CD14-positive monocyte (primary cell): ENCODE results near the gene COMP. TPM values are rescaled to one million over a fixed set of nuclear protein-coding genes. Genes with fewer than 3 reads are reported as not detected.
A peak's percentile ranks its signal among the peaks of the same experiment; 100 is the strongest.
"Not testable (repeated sequence)": the region's sequence is repeated elsewhere in the genome, so short reads cannot be mapped to it uniquely, and the experiment has no call there.

Experiments used
- DNase-seq, 3 donors: peaks; one replicate each; pipeline ENCODE4 v3.0.0-alpha.2; 2011 to 2022
- H2AFZ ChIP-seq: 2 replicates; pipeline ENCODE4 v1.6.0; 2012; ENCODE audit warnings: mild to moderate bottlenecking, low read depth, low read length, inconsistent platforms; ENCODE audit not compliant: insufficient read depth, poor library complexity, severe bottlenecking
- H3K27ac ChIP-seq, 2 donors: 1 replicate in 1 of 2; 2 replicates in 1 of 2; pipeline ENCODE4 v1.5.1; 2012 to 2013; ENCODE audit warnings: low read length in 2 of 2, control low read depth in 1 of 2, inconsistent platforms in 1 of 2, low read depth in 1 of 2, mild to moderate bottlenecking in 1 of 2
- H3K27me3 ChIP-seq, 2 donors: one replicate each; pipeline versions ENCODE4 v1.6.0 to v1.6.1; 2011 to 2013; ENCODE audit warnings: low read length in 2 of 2; ENCODE audit not compliant: control insufficient read depth in 2 of 2, insufficient read depth in 2 of 2
- H3K36me3 ChIP-seq, 2 donors: replicated peaks in 1 of 2; 1 replicate in 1 of 2; 2 replicates in 1 of 2; pipeline versions ENCODE4 v1.5.1 to v1.6.1; 2012 to 2013; ENCODE audit warnings: low read length in 2 of 2, control low read depth in 1 of 2, inconsistent platforms in 1 of 2, mild to moderate bottlenecking in 1 of 2; ENCODE audit not compliant: insufficient read depth in 2 of 2, control insufficient read depth in 1 of 2
- H3K4me1 ChIP-seq, 2 donors: 1 replicate in 1 of 2; 2 replicates in 1 of 2; pipeline versions ENCODE4 v1.5.1 to v1.6.1; 2012 to 2013; ENCODE audit warnings: low read length in 2 of 2, control low read depth in 1 of 2, inconsistent platforms in 1 of 2, mild to moderate bottlenecking in 1 of 2, moderate library complexity in 1 of 2; ENCODE audit not compliant: insufficient read depth in 2 of 2, control insufficient read depth in 1 of 2
- H3K4me2 ChIP-seq: replicated peaks from 2 replicates; pipeline ENCODE3; 2012; ENCODE audit warnings: low read length, moderate library complexity, mild to moderate bottlenecking; ENCODE audit not compliant: poor library complexity, severe bottlenecking; ENCODE audit errors: extremely low read depth
- H3K4me3 ChIP-seq, 3 experiments: fragments of 200-600 bp in 1 of 3; sonication (generic) in 1 of 3; replicated peaks in 1 of 3; 1 replicate in 2 of 3; 2 replicates in 1 of 3; pipeline ENCODE4 v1.5.1; 2011 to 2013; ENCODE audit warnings: low read length in 3 of 3, mild to moderate bottlenecking in 3 of 3, control low read depth in 2 of 3, low read depth in 2 of 3, inconsistent platforms in 1 of 3, moderate library complexity in 1 of 3
- H3K79me2 ChIP-seq: 2 replicates; pipeline ENCODE4 v1.6.0; 2012; ENCODE audit warnings: mild to moderate bottlenecking, control low read depth, inconsistent platforms, low read length, moderate library complexity; ENCODE audit not compliant: insufficient read depth
- H3K9ac ChIP-seq: 2 replicates; pipeline ENCODE4 v1.6.0; 2017; ENCODE audit warnings: low read length, mild to moderate bottlenecking; ENCODE audit not compliant: insufficient read depth, poor library complexity, severe bottlenecking
- H3K9me3 ChIP-seq, 2 donors: replicated peaks in 1 of 2; 1 replicate in 1 of 2; 2 replicates in 1 of 2; pipeline versions ENCODE4 v1.5.1 to v1.6.1; 2012 to 2013; ENCODE audit warnings: low read length in 2 of 2, control low read depth in 1 of 2; ENCODE audit not compliant: control insufficient read depth in 1 of 2, insufficient read depth in 1 of 2
- H4K20me1 ChIP-seq: 2 replicates; pipeline ENCODE4 v1.6.0; 2012; ENCODE audit warnings: mild to moderate bottlenecking, low read length, control low read depth, moderate library complexity; ENCODE audit not compliant: insufficient read depth
- H3K27ac Mint-ChIP-seq, 7 donors: one replicate each; pipeline ENCODE4 v1.8.0; 2020; ENCODE audit warnings: mild to moderate bottlenecking in 7 of 7, mixed read lengths in 7 of 7, moderate library complexity in 6 of 7, inconsistent platforms in 2 of 7
- H3K27me3 Mint-ChIP-seq, 3 donors: one replicate each; pipeline ENCODE4 v1.8.0; 2021 to 2022; ENCODE audit warnings: low read depth in 3 of 3, mild to moderate bottlenecking in 3 of 3, mixed read lengths in 3 of 3, moderate library complexity in 3 of 3, inconsistent platforms in 1 of 3
- H3K36me3 Mint-ChIP-seq, 2 donors: one replicate each; pipeline ENCODE4 v1.8.0; 2020; ENCODE audit warnings: mixed read lengths in 2 of 2, inconsistent platforms in 1 of 2, mild to moderate bottlenecking in 1 of 2
- H3K4me1 Mint-ChIP-seq: one replicate; pipeline ENCODE4 v1.8.0; 2020; ENCODE audit warnings: mild to moderate bottlenecking, mixed read lengths
- H3K4me3 Mint-ChIP-seq, 2 donors: one replicate each; pipeline ENCODE4 v1.8.0; 2020; ENCODE audit warnings: mild to moderate bottlenecking in 2 of 2, mixed read lengths in 2 of 2, moderate library complexity in 1 of 2
- H3K9me3 Mint-ChIP-seq, 7 donors: one replicate each; pipeline ENCODE4 v1.8.0; 2020 to 2022; ENCODE audit warnings: mixed read lengths in 7 of 7, mild to moderate bottlenecking in 6 of 7, moderate library complexity in 6 of 7, inconsistent platforms in 2 of 7
- CTCF ChIP-seq: fragments of 200-600 bp; IDR thresholded peaks from one replicate; pipeline ENCODE4 v1.8.0; 2022; ENCODE audit warnings: antibody characterized with exemption, mild to moderate bottlenecking
- WGBS: methylation state at CpG from one replicate; pipeline ENCODE4 v1.1.5; 2013; ENCODE audit warnings: missing lambda C conversion rate; ENCODE audit not compliant: insufficient coverage; 5-methylcytosine and 5-hydroxymethylcytosine counted together
- intact Hi-C, 2 donors: fragments of 100-400 bp; cut with micrococcal nuclease; formaldehyde crosslinking; loops; one replicate each; pipeline versions ENCODE4 v1.15.0 to v1.15.1; 2023
- polyA plus RNA-seq, 3 donors: library from polyadenylated mRNA; depleted of rRNA in 1 of 3; unstranded in 2 of 3; stranded (reverse) in 1 of 3; fragments of 300-500 nt in 2 of 3; fragments of >200 nt in 1 of 3; fragmentation: Illumina TruSeq in 2 of 3; gene quantifications; 1 replicate in 2 of 3; 2 replicates in 1 of 3; pipeline ENCODE4 v1.2.3, GENCODE V29; 2012 to 2021

COMP gene
- polyA plus RNA-seq, 3 donors: not detected

DNA sequence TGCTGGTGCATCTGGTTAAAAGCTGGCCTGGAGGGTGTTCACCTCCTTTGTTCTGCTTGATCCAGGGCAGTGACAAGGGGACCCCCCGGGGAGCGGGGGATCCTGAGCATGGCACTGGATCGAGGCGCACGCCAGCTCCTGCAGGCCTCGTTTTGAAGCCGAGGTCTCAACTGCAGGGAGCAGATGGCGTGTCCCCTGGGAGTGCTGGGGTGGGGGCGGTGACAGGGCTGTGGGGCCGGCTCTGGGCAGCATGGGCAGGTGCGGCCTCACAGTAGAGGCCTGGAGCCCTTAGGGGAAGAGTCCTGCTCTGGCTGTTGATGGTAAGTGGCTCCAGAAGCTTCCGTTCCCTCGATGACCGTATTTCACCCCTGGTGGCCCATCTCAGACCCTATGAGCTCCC, 55.8 kb downstream of the COMP start:
- Mint-ChIP-seq H3K4me1 (no peaks in the 10 kb centered on the region), H3K27me3 (peaks cover 0 to 1% (median 0%) of the 10 kb centered on the region in 3 donors), H3K27ac (peak overlapping the region in 2 of 7 donors; percentile 14 to 37), H3K9me3 (peaks cover 0 to 2% (median 0%) of the 10 kb centered on the region in 7 donors), H3K36me3 (peaks cover 0 to 20% of the 10 kb centered on the region in 2 donors), H3K4me3 (no peak overlapping the region)
- H4K20me1 ChIP-seq: peaks cover 71% of the 10 kb centered on the region
- no peak overlapping the region for H3K4me3 ChIP-seq
- H3K27ac ChIP-seq: no peak overlapping the region
- no peaks in the 10 kb centered on the region for H3K79me2 ChIP-seq
- H3K36me3 ChIP-seq: no peaks in the 10 kb centered on the region
- no peaks in the 10 kb centered on the region for H3K27me3 ChIP-seq
- WGBS: 97% methylated on average over 13 of the region's 14 CpGs
- no peak for DNase-seq
- TF ChIP-seq CTCF: no peak
- intact Hi-C loops: no loop called here
- H3K9me3 ChIP-seq: no peaks in the 10 kb centered on the region
- no peak overlapping the region for H2AFZ ChIP-seq
- no peak overlapping the region for H3K4me2 ChIP-seq
- H3K4me1 ChIP-seq: no peaks in the 10 kb centered on the region
- H3K9ac ChIP-seq: no peak overlapping the region

- H3K4me3 ChIP-seq, H3K4me3 Mint-ChIP-seq, H3K27me3 Mint-ChIP-seq, H3K9ac ChIP-seq, H3K4me1 ChIP-seq, H3K4me2 ChIP-seq, DNase-seq, intact Hi-C loops, H3K9me3 ChIP-seq, H3K4me1 Mint-ChIP-seq, H3K79me2 ChIP-seq, H2AFZ ChIP-seq, H3K9me3 Mint-ChIP-seq, H3K27ac ChIP-seq, H3K36me3 ChIP-seq, H3K27ac Mint-ChIP-seq, H3K27me3 ChIP-seq: not testable (repeated sequence)
- H3K36me3 Mint-ChIP-seq: peaks cover 0 to 22% of the 10 kb centered on the region in 2 donors
- H4K20me1 ChIP-seq: peaks cover 69% of the 10 kb centered on the region
- 100% methylated on average over 7 of the region's 11 CpGs for WGBS
These were observed 57.3 kb downstream of the COMP start for GRCh38 chr19:18733762-18734332.
